ENCODE measurements around the gene C1orf35.

The C1orf35 gene

GRCh38 chr1:228109073-228109961 lies 6.2 kb upstream of the C1orf35 start, which contains the start of gene MRPL55:
TSS of gene MRPL55 (minus strand) at chr1:228109299. CDS start at chr1:228108260, 1,039 bp downstream.
- no peak for FAIRE-seq

GRCh38 chr1:228108742-228109072 lies 5.6 kb upstream of the C1orf35 start:
- no peak for FAIRE-seq

GRCh38 chr1:228108055-228108690 lies 5.0 kb upstream of the C1orf35 start:
- FAIRE-seq = no peak

GRCh38 chr1:228107636-228108035 lies 4.5 kb upstream of the C1orf35 start:
- FAIRE-seq = no peak

GRCh38 chr1:228106800-228107054 lies 3.6 kb upstream of the C1orf35 start:
- FAIRE-seq = no peak

- no peak for FAIRE-seq
These were observed 3.1 kb upstream of the C1orf35 start for GRCh38 chr1:228105996-228106799.

GRCh38 chr1:228105270-228105995 lies 2.3 kb upstream of the C1orf35 start:
- FAIRE-seq = no peak

- no peak for FAIRE-seq
These were observed 1.6 kb upstream of the C1orf35 start for GRCh38 chr1:228104526-228105269.

- no peak for FAIRE-seq
These were observed 933 bp downstream of the C1orf35 start for GRCh38 chr1:228101994-228102790.

- no peak for FAIRE-seq
These were observed 1.5 kb downstream of the C1orf35 start for GRCh38 chr1:228101614-228101993.

- no peak for FAIRE-seq
These were observed 2.1 kb downstream of the C1orf35 start for GRCh38 chr1:228100822-228101613.

GRCh38 chr1:228099331-228099732 lies 3.8 kb downstream of the C1orf35 start:
- FAIRE-seq = no peak

- FAIRE-seq = no peak
These were observed 4.7 kb downstream of the C1orf35 start for GRCh38 chr1:228098323-228098931.

- no peak for FAIRE-seq
These were observed 5.6 kb downstream of the C1orf35 start for GRCh38 chr1:228097333-228098081.

GRCh38 chr1:228096416-228097332 lies 6.5 kb downstream of the C1orf35 start:
- no peak for FAIRE-seq

- FAIRE-seq = no peak
These were observed 7.2 kb downstream of the C1orf35 start for GRCh38 chr1:228095938-228096337.

- no peak for FAIRE-seq
These were observed 8.0 kb downstream of the C1orf35 start for GRCh38 chr1:228095161-228095560.

- FAIRE-seq = no peak
These were observed 8.6 kb downstream of the C1orf35 start for GRCh38 chr1:228094432-228095016.
